HG03442 (cell line): ENCODE data around the gene CFAP97D2.
"Not testable (repeated sequence)": the region's sequence is repeated elsewhere in the genome, so short reads cannot be mapped to it uniquely, and the experiment has no call there.

ENCODE experiments used
- ATAC-seq: cut with Tn5 transposase; IDR thresholded peaks from one replicate; pipeline ENCODE4 v1.9.1; 2021; ENCODE audit warnings: mild to moderate bottlenecking, moderate library complexity; ENCODE audit not compliant: unreplicated experiment

Gene CFAP97D2

DNA sequence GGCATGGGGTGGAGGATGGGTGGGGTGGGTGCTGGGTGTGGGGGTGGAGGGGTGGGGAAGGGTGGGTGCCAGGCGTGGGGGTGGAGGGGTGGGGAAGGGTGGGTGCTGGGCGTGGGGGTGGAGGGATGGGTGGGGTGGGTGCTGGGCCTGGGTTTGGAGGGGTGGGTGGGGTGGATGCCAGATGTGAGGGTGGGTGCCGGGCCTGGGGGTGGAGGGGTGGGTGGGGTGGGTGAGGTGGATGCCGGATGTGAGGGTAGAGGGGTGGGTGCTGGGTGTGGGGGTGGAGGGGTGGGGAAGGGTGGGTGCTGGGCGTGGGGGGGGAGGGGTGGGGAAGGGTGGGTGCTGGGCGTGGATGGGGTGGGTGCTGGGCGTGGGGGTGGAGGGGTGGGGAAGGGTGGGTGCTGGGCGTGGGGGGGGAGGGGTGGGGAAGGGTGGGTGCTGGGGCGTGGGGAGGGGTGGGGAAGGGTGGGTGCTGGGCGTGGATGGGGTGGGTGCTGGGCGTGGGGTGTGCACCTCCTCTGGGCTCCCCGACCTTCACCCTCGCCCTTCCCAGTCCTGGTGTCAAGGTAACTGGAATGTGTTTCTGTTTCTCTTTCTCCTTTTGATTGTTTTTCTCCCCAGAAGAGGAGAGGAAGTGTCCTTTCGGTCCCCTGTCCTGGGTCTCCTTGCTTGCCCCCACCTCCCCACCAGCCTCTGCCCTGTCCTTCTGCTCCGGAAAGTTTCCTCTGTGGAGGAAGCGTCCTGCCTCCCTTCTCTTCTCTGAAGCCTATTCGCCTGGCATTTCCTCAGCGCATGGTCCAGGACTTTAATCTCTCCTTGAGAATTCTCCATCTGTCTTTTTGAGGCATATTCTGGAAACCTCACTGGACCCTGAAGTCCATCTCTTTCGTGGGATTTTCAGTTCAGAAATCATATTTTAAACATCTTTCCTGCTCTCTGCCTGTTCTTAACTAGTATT, 22.9 kb upstream of the CFAP97D2 start:
- ATAC-seq, result no peak

GRCh38 chr13:114157869-114158495, 21.1 kb upstream of the CFAP97D2 start:
- ATAC-seq, result no peak

- ATAC-seq, result not testable (repeated sequence)
Measured at GRCh38 chr13:114158869-114159666, 20.0 kb upstream of the CFAP97D2 start.

DNA sequence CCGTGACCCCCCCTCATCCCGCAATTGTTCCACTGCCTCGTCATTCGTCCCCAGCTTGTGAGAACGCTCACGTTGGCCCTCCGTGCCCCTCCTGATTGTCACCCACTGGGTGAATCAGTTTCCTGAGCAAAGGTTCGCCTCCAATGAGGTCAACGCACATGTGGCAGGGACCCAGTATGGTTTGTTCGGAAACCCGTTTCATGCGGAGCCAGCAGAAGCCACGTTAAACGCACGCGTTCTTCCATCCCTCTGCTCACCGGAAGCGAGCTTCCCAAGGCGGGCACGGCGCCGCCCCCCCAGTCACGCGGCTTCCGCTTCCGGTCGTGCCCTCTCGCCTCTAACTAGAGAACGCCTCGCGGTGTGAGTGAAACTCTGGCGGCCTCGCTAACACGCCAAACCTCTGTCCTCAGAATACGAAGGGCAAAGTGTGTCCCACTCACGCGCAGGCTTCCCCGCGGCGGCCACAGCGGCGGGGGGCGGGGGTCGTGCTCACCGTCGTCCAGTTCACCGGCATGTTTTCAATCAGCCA, 18.0 kb upstream of the CFAP97D2 start:
- no peak for ATAC-seq

- ATAC-seq, result no peak
Measured at GRCh38 chr13:114161644-114162532, 17.2 kb upstream of the CFAP97D2 start.

DNA sequence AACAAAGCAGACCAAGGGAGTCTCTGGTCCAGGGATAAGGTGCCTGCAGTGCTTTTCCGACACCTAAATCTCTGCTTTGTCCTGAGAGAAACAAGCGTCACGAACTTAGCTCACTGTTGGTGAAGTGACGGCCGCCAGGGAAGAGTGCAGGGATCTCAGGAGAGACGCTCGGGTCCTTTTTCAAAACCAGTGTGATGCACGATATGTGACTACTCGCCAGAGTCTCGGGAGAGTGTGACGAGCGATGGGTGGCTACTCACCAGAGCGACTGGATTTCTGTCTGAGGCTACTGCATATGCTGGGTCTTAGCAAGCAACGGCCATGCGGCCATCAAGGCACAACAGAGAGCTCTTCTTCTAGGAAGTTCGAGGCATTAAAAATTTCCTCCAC, 16.5 kb upstream of the CFAP97D2 start:
- ATAC-seq, result no peak

- ATAC-seq, result no peak
Measured at GRCh38 chr13:114164053-114164452, 15.0 kb upstream of the CFAP97D2 start.

DNA sequence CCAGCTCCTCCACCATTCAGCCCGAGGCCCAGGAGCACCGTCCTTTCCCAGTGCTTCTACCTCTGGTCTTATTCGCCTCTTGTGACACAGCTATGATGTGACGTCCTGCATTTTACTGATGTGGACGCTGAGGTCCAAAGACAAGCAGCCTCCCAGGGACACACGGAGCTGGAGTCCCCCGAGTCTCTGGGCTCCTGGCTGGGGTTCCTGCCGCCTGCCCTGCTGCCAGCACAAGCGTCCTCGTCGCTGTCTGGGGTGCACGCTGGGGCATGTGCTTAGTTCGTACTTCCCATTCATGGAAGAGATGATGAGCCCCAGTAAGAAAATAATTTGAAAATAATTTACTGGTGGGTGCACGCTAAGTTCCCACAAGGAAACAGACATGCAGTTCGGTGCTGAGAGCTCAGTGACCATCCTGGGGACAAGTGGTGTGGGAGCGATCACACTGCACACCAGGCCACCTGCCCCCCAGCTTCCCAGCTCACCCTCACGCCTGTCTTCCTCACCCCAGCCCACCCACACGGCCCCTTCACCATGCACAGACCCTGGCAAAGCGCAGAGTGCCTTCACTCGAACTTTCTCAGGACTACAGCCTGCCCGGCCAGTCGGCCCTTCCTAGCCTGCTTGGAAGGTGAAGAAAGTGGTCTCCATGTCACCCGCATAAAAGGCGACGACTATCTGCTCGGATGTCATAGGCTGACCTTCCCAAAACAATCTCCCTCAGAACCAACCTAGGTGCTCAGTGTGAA, 14.2 kb upstream of the CFAP97D2 start:
- ATAC-seq, result no peak

DNA sequence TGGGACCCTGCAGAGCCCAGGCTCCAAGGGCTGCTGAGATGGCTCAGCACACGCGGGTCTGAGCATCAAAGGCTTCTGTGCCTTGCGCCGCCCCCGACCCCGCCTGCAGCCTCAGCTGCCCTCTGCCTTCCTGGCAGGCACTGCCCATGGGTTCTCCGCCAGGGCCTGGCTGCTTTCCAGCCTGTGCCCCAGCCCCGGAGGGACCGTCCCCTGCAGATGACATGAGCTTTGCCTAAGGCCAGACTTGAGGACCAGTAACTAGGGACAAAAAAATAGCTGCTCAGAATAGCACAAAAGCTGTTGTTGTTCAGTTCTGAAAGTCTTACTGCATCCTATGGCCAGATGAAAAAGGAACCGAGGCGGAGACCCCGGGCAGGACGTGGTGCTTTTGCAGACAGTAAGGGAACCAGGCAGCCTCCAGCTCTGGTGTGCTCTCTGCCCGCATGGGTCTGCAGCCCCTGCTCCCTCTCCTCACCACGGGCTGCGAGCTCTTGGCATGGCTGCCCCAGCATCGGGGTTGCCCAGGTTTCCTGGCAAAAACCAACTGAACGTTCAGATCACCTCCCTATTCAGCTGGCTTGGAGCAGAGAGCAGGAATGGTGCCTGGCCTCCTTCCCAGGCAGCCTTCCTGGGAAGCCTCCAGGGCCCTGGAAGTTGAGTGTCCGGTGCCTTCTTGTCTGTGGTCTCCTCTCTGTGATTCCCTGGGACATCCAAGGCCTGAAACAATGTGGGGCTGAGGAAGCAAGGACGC, 12.5 kb upstream of the CFAP97D2 start:
- ATAC-seq, result no peak

GRCh38 chr13:114167426-114167825, 11.6 kb upstream of the CFAP97D2 start:
- no peak for ATAC-seq

DNA sequence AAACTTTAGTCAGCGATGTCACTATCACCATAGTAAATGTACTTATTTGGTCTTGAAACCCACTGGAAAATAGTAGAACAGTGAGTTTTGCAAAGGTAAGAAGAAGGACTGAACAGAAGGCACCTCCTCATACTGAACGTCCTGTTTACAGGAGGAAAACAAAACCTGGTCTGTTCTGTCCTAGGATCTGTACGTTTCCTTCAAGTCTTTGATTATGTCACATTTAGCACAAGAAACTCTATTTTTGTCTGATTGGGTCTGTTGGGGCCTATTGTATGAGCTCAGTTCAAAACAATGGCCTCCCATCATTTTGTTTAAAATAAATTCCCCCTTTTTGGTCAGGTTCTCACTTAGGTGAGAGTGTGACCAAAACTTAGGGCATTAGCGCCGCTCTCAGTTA, 11.2 kb upstream of the CFAP97D2 start:
- ATAC-seq, result no peak

GRCh38 chr13:114173272-114173671, 5.8 kb upstream of the CFAP97D2 start:
- no peak for ATAC-seq

DNA sequence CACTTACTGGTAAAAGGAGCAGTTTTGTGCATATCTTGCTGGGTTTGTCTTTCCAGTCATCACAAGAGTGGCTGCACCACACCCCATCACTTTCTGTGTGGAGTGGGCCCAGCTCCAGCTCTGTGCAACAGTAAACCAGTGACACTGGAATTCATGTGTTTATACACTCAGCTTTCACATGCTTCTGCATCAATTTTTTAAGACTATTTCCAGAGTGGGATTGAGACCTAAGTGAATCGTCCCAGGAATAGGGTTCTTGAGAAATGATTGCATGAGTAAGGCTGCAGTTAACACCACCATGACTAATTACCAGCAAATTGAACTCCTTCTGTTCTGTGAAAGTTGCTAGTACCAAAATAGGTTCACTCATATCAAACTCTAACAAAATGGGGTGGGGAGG, 5.3 kb upstream of the CFAP97D2 start:
- no peak for ATAC-seq

DNA sequence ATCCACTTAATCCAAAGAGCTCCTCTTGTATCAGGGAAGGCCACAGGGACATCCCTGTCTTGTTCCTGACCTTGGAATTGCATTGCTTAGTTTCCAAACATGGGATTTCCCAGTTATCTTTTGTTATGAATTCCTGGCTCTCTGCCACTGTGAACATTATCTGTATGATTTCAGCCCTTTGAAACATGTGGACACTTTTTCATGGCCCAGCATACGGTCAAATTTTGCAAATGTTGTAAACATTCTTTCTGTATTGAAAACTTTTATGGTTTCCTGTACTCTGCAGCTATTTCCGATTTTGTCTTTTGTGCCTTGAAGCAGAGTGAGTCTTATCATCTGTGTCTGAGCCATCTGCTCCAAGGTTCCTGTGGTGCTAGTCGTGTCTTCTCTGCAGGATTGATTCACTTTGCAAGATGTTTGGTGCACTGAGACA, 4.5 kb upstream of the CFAP97D2 start:
- ATAC-seq, result no peak

- not testable (repeated sequence) for ATAC-seq
Measured at GRCh38 chr13:114176359-114176902, 2.6 kb upstream of the CFAP97D2 start.

GRCh38 chr13:114177245-114178010, 1.6 kb upstream of the CFAP97D2 start:
- no peak for ATAC-seq

DNA sequence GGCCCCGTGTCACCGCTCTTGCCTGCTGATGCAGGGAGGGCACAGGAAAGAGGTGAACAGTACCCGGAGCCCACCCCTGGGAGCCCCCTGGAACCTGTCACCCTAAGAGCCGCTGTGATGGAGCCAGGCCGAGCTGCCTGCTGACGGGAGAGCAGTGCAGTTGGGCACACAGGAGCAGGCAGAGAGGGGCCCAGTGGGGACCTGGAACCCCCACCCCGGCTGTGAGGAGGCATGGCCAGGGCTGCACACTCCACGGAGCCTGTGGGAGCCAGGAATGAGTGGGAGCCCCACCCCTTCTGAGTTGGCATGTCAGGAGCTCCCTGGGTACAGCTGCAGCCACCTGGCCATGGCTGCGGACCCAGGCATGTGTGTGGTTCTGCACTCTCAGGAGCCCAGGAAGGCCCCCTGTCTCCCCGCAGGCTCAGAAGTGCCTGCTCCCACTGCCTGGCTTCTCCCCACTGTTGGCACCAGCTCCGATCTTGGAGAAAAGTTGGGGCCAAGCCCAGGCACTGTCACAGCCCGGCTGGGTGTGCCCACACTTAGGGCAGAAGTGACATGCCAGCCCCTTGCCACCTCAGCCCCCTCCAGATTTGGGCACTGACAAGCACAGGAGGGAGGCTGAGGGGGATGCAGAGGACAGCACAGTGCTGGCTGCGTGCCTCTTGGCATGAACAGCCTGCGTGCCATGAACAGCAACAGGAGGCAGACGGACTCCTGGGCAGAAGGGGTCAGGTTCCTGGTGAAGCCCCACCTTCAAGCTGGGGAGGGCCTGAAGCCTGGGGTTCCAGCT, 6.3 kb downstream of the CFAP97D2 start:
- no peak for ATAC-seq
